ENCODE measurements around the gene PIGO. TPM values are rescaled to one million over a fixed set of nuclear protein-coding genes. Genes with fewer than 3 reads are reported as not detected.

Gene PIGO
- total RNA-seq, 4 donors from 2014 or later: 14.9 to 30.5 (median 27.0) TPM

GRCh38 chr9:35042891-35043545 lies 53.4 kb downstream of the PIGO start:
- no peak for TF ChIP-seq CTCF (IDR thresholded peaks at IDR 0.05)
- TF ChIP-seq POLR2A (IDR thresholded peaks at IDR 0.05): no peak
- Histone ChIP-seq H3K4me3 (no peak overlapping the region), H3K27ac (no peak overlapping the region), H3K36me3 (peaks cover 0 to 27% (median 0%) of the 10 kb centered on the region in 3 donors), H3K27me3 (no peaks in the 10 kb centered on the region), H3K9me3 (no peaks in the 10 kb centered on the region), H3K4me1 (no peaks in the 10 kb centered on the region)
- DNase-seq: no peak

DNA sequence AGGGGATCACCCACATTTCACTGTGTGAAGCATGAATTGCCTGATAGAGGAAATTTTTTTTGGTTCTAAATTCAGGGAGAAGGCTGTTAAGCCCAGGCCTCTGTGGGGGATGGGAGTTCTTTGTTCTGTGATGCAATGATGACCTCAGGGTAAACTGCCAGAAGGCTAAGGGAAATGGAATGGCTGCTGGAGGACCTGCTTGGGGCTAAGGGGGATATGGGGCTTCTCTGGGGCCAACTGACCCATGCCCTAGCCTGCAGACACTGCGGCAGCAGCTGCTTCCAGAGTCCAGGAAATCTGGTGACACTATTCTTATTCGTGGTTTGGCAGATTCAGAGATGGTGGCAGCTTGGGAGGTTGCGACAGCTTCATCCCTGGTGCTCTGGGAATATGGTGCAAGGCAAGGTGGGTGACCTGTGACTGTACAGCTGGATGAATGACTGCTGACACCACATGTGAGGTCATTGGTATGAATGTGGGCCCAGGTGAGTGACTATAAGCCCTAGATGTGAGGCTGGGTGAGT lies 54.2 kb downstream of the PIGO start:
- DNase-seq: no peak
- no peak for TF ChIP-seq CTCF (IDR thresholded peaks at IDR 0.05)
- no peak for TF ChIP-seq POLR2A (IDR thresholded peaks at IDR 0.05)
- no peak overlapping the region for H3K4me3 ChIP-seq

More for the DNA sequence above, 54.2 kb downstream of the PIGO start:
- Histone ChIP-seq H3K4me1 (no peaks in the 10 kb centered on the region), H3K27ac (no peak overlapping the region), H3K36me3 (peaks cover 0 to 27% (median 0%) of the 10 kb centered on the region in 3 donors), H3K9me3 (no peaks in the 10 kb centered on the region), H3K27me3 (no peaks in the 10 kb centered on the region)

Small RNA genes within 50 kb of the gene (small RNA-seq; reads per million reads assigned to genes)
- 0 reads per million in 2 donors for gene RN7SL338P

Other genes starting within 250 kb of the PIGO start
- gene PHF24, start 138.3 kb downstream of the PIGO start, total RNA-seq: under 1 TPM in 1 of 4 donors, not detected in 3; 0.76 TPM
- gene DNAJB5, start 106.8 kb downstream of the PIGO start, total RNA-seq: 1 to 10 TPM; 2.6 to 7.6 (median 4.7) TPM
- gene VCP, start 24.0 kb downstream of the PIGO start, total RNA-seq: 100 to 1,000 TPM; 124 to 244 (median 150) TPM
- 10 to 100 TPM; 14.4 to 40.4 (median 22.2) TPM for gene FANCG, start 16.6 kb downstream of the PIGO start, total RNA-seq
- 100 to 1,000 TPM in 1 of 4 donors, 10 to 100 TPM in 3; 54.1 to 104 (median 88.7) TPM for gene STOML2, start 6.5 kb upstream of the PIGO start, total RNA-seq
- gene ATOSB, start 19.3 kb upstream of the PIGO start, total RNA-seq: 10 to 100 TPM in 3 of 4 donors, 1 to 10 TPM in 1; 4.1 to 31.5 (median 22.6) TPM
- 10 to 100 TPM; 44.5 to 72.9 (median 48.6) TPM for gene UNC13B, start 65.4 kb upstream of the PIGO start, total RNA-seq